ENCODE results near the gene PHF19.

The PHF19 gene

GRCh38 chr9:120905315-120906164 is 28.6 kb upstream of the PHF19 start:
- no peak for TF ChIP-seq CTCF (IDR thresholded peaks at IDR 0.05; ENCODE audit: poor library complexity, severe bottlenecking)
- Histone ChIP-seq H3K4me1 (ENCODE audit: insufficient read depth, poor library complexity, severe bottlenecking) (peaks cover 8% of the 10 kb centered on the region), H3K36me3 (ENCODE audit: low read depth) (no peaks in the 10 kb centered on the region), H3K27me3 (ENCODE audit: insufficient read depth, poor library complexity, severe bottlenecking) (no peaks in the 10 kb centered on the region), H3K9me3 (ENCODE audit: severe bottlenecking) (no peaks in the 10 kb centered on the region), H3K27ac (ENCODE audit: poor library complexity, severe bottlenecking) (no peak overlapping the region), H3K4me3 (ENCODE audit: severe bottlenecking) (no peak overlapping the region)
- ATAC-seq (ENCODE audit: low read depth) (no peak), DNase-seq (ENCODE audit: low spot score) (no peak)

GRCh38 chr9:120904978-120905301 is 28.0 kb upstream of the PHF19 start:
- ATAC-seq (ENCODE audit: low read depth) (no peak), DNase-seq (ENCODE audit: low spot score) (no peak)
- Histone ChIP-seq H3K9me3 (ENCODE audit: severe bottlenecking) (no peaks in the 10 kb centered on the region), H3K36me3 (ENCODE audit: low read depth) (no peaks in the 10 kb centered on the region), H3K4me3 (ENCODE audit: severe bottlenecking) (no peak overlapping the region), H3K4me1 (ENCODE audit: insufficient read depth, poor library complexity, severe bottlenecking) (peaks cover 2% of the 10 kb centered on the region), H3K27me3 (ENCODE audit: insufficient read depth, poor library complexity, severe bottlenecking) (no peaks in the 10 kb centered on the region), H3K27ac (ENCODE audit: poor library complexity, severe bottlenecking) (no peak overlapping the region)
- no peak for TF ChIP-seq CTCF (IDR thresholded peaks at IDR 0.05; ENCODE audit: poor library complexity, severe bottlenecking)

- Histone ChIP-seq H3K4me3 (ENCODE audit: severe bottlenecking) (no peak overlapping the region), H3K27me3 (ENCODE audit: insufficient read depth, poor library complexity, severe bottlenecking) (no peaks in the 10 kb centered on the region), H3K4me1 (ENCODE audit: insufficient read depth, poor library complexity, severe bottlenecking) (no peaks in the 10 kb centered on the region), H3K9me3 (ENCODE audit: severe bottlenecking) (no peaks in the 10 kb centered on the region), H3K27ac (ENCODE audit: poor library complexity, severe bottlenecking) (no peak overlapping the region), H3K36me3 (ENCODE audit: low read depth) (no peaks in the 10 kb centered on the region)
- DNase-seq (ENCODE audit: low spot score) (no peak), ATAC-seq (ENCODE audit: low read depth) (no peak)
- TF ChIP-seq CTCF (IDR thresholded peaks at IDR 0.05; ENCODE audit: poor library complexity, severe bottlenecking) = no peak
Measured at GRCh38 chr9:120904061-120904977, 27.3 kb upstream of the PHF19 start.

GRCh38 chr9:120902569-120903535 is 25.9 kb upstream of the PHF19 start:
- H3K27ac ChIP-seq (ENCODE audit: poor library complexity, severe bottlenecking) = no peak overlapping the region
- H3K4me1 ChIP-seq (ENCODE audit: insufficient read depth, poor library complexity, severe bottlenecking) = no peaks in the 10 kb centered on the region
- no peak for ATAC-seq (ENCODE audit: low read depth)
- no peaks in the 10 kb centered on the region for H3K27me3 ChIP-seq (ENCODE audit: insufficient read depth, poor library complexity, severe bottlenecking)
- no peak overlapping the region for H3K4me3 ChIP-seq (ENCODE audit: severe bottlenecking)
- H3K9me3 ChIP-seq (ENCODE audit: severe bottlenecking) = no peaks in the 10 kb centered on the region
- no peak for TF ChIP-seq CTCF (IDR thresholded peaks at IDR 0.05; ENCODE audit: poor library complexity, severe bottlenecking)
- DNase-seq (ENCODE audit: low spot score) = no peak
- H3K36me3 ChIP-seq (ENCODE audit: low read depth) = no peaks in the 10 kb centered on the region
